Vagina (tissue), 2 donors: ENCODE data around the gene SPRYD3. TPM values are rescaled to one million over a fixed set of nuclear protein-coding genes. Genes with fewer than 3 reads are reported as not detected.

ENCODE experiments used
- DNase-seq, 2 donors: peaks; one replicate each; pipeline ENCODE4 v3.0.0-alpha.2; 2017; ENCODE audit errors: extremely low spot score in 2 of 2
- H3K27ac ChIP-seq: fragments of 200-600 bp; sonication (generic); one replicate; pipeline ENCODE4 v1.5.1; 2019
- H3K27me3 ChIP-seq: fragments of 200-600 bp; sonication (generic); one replicate; pipeline ENCODE4 v1.5.1; 2019
- H3K36me3 ChIP-seq, 2 donors: fragments of 200-600 bp; sonication (generic); one replicate each; pipeline ENCODE4 v1.5.1; 2017 to 2019
- H3K4me1 ChIP-seq: fragments of 200-600 bp; sonication (generic); one replicate; pipeline ENCODE4 v1.5.1; 2019
- H3K4me3 ChIP-seq, 2 donors: fragments of 200-600 bp; sonication (generic); 1 replicate in 1 of 2; 2 replicates in 1 of 2; pipeline ENCODE4 v1.5.1; 2016 to 2019
- H3K9me3 ChIP-seq: fragments of 200-600 bp; sonication (generic); one replicate; pipeline ENCODE4 v1.5.1; 2019
- CTCF ChIP-seq, 3 experiments: fragments of 450-650 bp in 2 of 3; fragments of 200-600 bp in 1 of 3; sonication (generic) in 1 of 3; IDR thresholded peaks; one replicate each; pipeline ENCODE4 v1.5.1; 2017 to 2019; ENCODE audit warnings: antibody characterized with exemption in 3 of 3, mild to moderate bottlenecking in 2 of 3, moderate library complexity in 2 of 3
- POLR2A ChIP-seq, 2 donors: fragments of 450-650 bp; IDR thresholded peaks; one replicate each; pipeline ENCODE4 v1.6.1; 2017; ENCODE audit warnings: antibody characterized with exemption in 2 of 2, mild to moderate bottlenecking in 2 of 2, moderate library complexity in 2 of 2
- POLR2AphosphoS5 ChIP-seq, 2 donors: sonication (generic); formaldehyde crosslinking; IDR thresholded peaks; one replicate each; pipeline ENCODE4 v1.9.0; 2017; ENCODE audit warnings: antibody characterized with exemption in 2 of 2, mild to moderate bottlenecking in 2 of 2, low read depth in 1 of 2; ENCODE audit not compliant: insufficient read depth in 1 of 2
- intact Hi-C: fragments of 100-400 bp; cut with DNase I; formaldehyde crosslinking; loops from one replicate; pipeline ENCODE4 v1.15.1; 2023
- total RNA-seq: library from RNA; depleted of rRNA; stranded (reverse); fragments of >200 nt; gene quantifications from one replicate; pipeline ENCODE4 v1.2.3, GENCODE V29; 2016

SPRYD3 gene
- total RNA-seq, 1 donor from 2014 or later: 27.0 TPM

GRCh38 chr12:53069621-53070410 is 9.4 kb downstream of the SPRYD3 start:
- Histone ChIP-seq H3K4me3 (no peak overlapping the region), H3K27me3 (no peaks in the 10 kb centered on the region), H3K4me1 (peaks cover 89% of the 10 kb centered on the region), H3K27ac (peak overlapping the region; percentile 89), H3K36me3 (peaks cover 0 to 16% of the 10 kb centered on the region in 2 donors), H3K9me3 (no peaks in the 10 kb centered on the region)
- intact Hi-C loops: loop anchor here (5.0 to 10.0 kb wide), 2 partner anchors 125 to 668 kb away; no protein-coding TSS in a partner anchor
- TF ChIP-seq POLR2AphosphoS5 (IDR thresholded peaks at IDR 0.05; ENCODE audit: insufficient read depth in 1 of 2, low read depth in 1 of 2) (peak in 1 of 2 donors; percentile 49), CTCF (IDR thresholded peaks at IDR 0.05) (no peak), POLR2A (IDR thresholded peaks at IDR 0.05) (peak in 1 of 2 donors; percentile 13)
- DNase-seq: peak in 1 of 2 donors; percentile 92

GRCh38 chr12:53068811-53069585 is 10.2 kb downstream of the SPRYD3 start:
- Histone ChIP-seq H3K4me3 (no peak overlapping the region), H3K27ac (peak overlapping the region; percentile 89), H3K36me3 (peaks cover 0 to 8% of the 10 kb centered on the region in 2 donors), H3K4me1 (peaks cover 87% of the 10 kb centered on the region), H3K9me3 (no peaks in the 10 kb centered on the region), H3K27me3 (no peaks in the 10 kb centered on the region)
- DNase-seq: peak in 1 of 2 donors; percentile 87
- no peak for TF ChIP-seq POLR2A (IDR thresholded peaks at IDR 0.05)
- no peak for TF ChIP-seq POLR2AphosphoS5 (IDR thresholded peaks at IDR 0.05; ENCODE audit: insufficient read depth in 1 of 2, low read depth in 1 of 2)
- TF ChIP-seq CTCF (IDR thresholded peaks at IDR 0.05): no peak
- intact Hi-C loops: loop anchor here (10.0 kb wide), 1 partner anchor 126 kb away; no protein-coding TSS in a partner anchor

- H3K4me3 ChIP-seq: no peak overlapping the region
- no peaks in the 10 kb centered on the region for H3K9me3 ChIP-seq
- DNase-seq: peak in 1 of 2 donors; percentile 87
- intact Hi-C loops: loop anchor here (10.0 kb wide), 1 partner anchor 127 kb away; no protein-coding TSS in a partner anchor
- H3K36me3 ChIP-seq: peaks cover 0 to 9% of the 10 kb centered on the region in 2 donors
- TF ChIP-seq POLR2A (IDR thresholded peaks at IDR 0.05) (no peak), CTCF (IDR thresholded peaks at IDR 0.05) (no peak), POLR2AphosphoS5 (IDR thresholded peaks at IDR 0.05; ENCODE audit: insufficient read depth in 1 of 2, low read depth in 1 of 2) (no peak)
- peaks cover 89% of the 10 kb centered on the region for H3K4me1 ChIP-seq
- peak overlapping the region; percentile 89 for H3K27ac ChIP-seq
- no peaks in the 10 kb centered on the region for H3K27me3 ChIP-seq
Measured at GRCh38 chr12:53067993-53068770, 11.0 kb downstream of the SPRYD3 start.

GRCh38 chr12:53067074-53067992 is 11.9 kb downstream of the SPRYD3 start:
- Histone ChIP-seq H3K9me3 (no peaks in the 10 kb centered on the region), H3K4me1 (peaks cover 89% of the 10 kb centered on the region), H3K36me3 (peaks cover 0 to 14% of the 10 kb centered on the region in 2 donors), H3K4me3 (no peak overlapping the region), H3K27ac (peak overlapping the region; percentile 89), H3K27me3 (no peaks in the 10 kb centered on the region)
- TF ChIP-seq CTCF (IDR thresholded peaks at IDR 0.05): no peak
- TF ChIP-seq POLR2AphosphoS5 (IDR thresholded peaks at IDR 0.05; ENCODE audit: insufficient read depth in 1 of 2, low read depth in 1 of 2): no peak
- no peak for TF ChIP-seq POLR2A (IDR thresholded peaks at IDR 0.05)
- intact Hi-C loops: loop anchor here (10.0 kb wide), 1 partner anchor 127 kb away; no protein-coding TSS in a partner anchor
- DNase-seq: no peak
